Measurements from ENCODE around the gene OLIG1.

OLIG1 gene

DNA sequence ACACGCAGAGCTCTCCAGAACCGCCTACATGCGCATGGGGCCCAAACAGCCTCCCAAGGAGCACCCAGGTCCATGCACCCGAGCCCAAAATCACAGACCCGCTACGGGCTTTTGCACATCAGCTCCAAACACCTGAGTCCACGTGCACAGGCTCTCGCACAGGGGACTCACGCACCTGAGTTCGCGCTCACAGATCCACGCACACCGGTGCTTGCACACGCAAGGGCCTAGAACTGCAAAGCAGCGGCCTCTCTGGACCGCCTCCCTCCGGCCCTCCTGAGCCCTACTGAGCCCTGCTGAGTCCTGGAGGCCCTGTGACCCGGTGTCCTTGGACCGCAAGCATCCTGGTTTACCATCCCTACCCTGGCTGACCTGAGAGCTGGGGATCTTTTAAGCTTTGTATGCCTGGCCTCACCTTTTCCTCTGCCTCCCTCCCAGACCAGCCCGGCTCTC, 36.0 kb upstream of the OLIG1 start:
- TF ChIP-seq FOXP2 (optimal IDR thresholded peaks at IDR 0.05; ENCODE audit: control extremely low read depth, extremely low read length, insufficient read depth), result no peak
- TF ChIP-seq EZH2 (IDR thresholded peaks at IDR 0.05), result no peak
- TF ChIP-seq POLR2AphosphoS5 (IDR thresholded peaks at IDR 0.05; ENCODE audit: borderline replicate concordance, low read depth, low read length), result no peak
- no peak for DNase-seq (ENCODE audit: low read depth, low spot score)

DNA sequence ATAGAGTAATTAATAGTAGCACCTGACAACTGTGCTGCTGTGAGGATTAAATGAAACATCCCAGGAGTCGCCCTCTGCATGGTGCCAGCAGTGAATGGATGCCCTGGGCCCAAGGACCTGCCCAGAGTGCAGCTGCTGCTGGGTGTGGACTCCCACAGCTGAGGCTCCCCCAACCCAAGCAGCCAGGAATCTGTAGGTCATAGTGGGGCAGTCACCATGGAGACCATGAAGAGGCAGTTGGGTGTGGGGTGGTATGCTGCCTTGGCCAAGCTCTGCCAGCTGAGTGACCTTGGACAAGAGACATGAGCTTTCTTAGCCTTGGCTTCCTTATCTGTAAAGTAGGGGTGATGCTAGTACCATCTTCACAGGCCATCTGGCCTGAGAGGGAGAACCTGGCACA, 34.8 kb upstream of the OLIG1 start:
- Histone ChIP-seq H3K9me3 (ENCODE audit: low read depth, low read length) (no peaks in the 10 kb centered on the region), H3K27ac (no peak overlapping the region), H3K36me3 (ENCODE audit: insufficient read depth, low read length) (no peaks in the 10 kb centered on the region), H3K4me3 (no peak overlapping the region), H3K9ac (ENCODE audit: insufficient read length) (no peak overlapping the region)
- no peak for DNase-seq (ENCODE audit: low read depth, low spot score)
- TF ChIP-seq EZH2 (IDR thresholded peaks at IDR 0.05) (no peak), POLR2AphosphoS5 (IDR thresholded peaks at IDR 0.05; ENCODE audit: borderline replicate concordance, low read depth, low read length) (no peak), FOXP2 (optimal IDR thresholded peaks at IDR 0.05; ENCODE audit: control extremely low read depth, extremely low read length, insufficient read depth) (no peak)

More for the DNA sequence above, 36.0 kb upstream of the OLIG1 start:
- no peak overlapping the region for H3K4me3 ChIP-seq
- no peaks in the 10 kb centered on the region for H3K9me3 ChIP-seq (ENCODE audit: low read depth, low read length)
- no peak overlapping the region for H3K9ac ChIP-seq (ENCODE audit: insufficient read length)
- H3K27ac ChIP-seq, result no peak overlapping the region
- H3K36me3 ChIP-seq (ENCODE audit: insufficient read depth, low read length), result no peaks in the 10 kb centered on the region

DNA sequence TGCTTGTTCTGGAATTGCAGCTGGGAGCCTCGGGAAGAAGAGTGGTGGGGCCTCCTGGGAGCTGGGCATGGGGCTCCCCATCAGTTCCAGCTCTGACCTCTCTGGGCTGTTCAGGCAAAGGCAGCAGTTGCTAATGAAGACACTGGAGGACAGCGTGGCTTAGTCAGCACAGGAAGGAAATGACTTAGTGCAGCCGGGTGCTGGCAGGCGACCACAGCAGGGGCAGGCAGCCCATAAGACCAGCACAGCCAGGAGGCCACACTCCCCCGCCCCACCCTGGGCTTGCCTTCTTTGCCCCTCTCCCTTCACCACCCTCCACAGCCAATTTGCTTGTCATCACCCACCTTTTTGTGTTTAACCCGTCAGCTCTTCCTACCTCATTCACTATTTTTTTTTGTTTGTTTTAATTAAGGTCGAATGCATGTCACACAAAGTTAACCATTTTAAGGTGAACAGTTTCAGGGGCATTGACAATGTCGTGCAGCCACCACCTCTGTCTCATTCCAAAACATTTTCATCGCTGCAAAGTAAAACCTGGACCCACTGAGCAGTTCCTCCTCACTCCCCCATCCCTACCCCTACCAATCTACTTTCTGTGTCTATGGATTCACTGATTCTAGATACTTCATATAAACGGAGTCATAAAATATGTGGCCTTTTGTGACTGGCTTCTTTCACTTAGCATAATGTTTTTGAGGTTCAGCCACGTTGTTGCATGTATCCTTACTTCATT, 33.3 kb upstream of the OLIG1 start:
- no peak for DNase-seq (ENCODE audit: low read depth, low spot score)
- Histone ChIP-seq H3K36me3 (ENCODE audit: insufficient read depth, low read length) (no peaks in the 10 kb centered on the region), H3K4me3 (no peak overlapping the region), H3K27ac (no peak overlapping the region), H3K9me3 (ENCODE audit: low read depth, low read length) (no peaks in the 10 kb centered on the region), H3K9ac (ENCODE audit: insufficient read length) (no peak overlapping the region)
- TF ChIP-seq POLR2AphosphoS5 (IDR thresholded peaks at IDR 0.05; ENCODE audit: borderline replicate concordance, low read depth, low read length) (no peak), FOXP2 (optimal IDR thresholded peaks at IDR 0.05; ENCODE audit: control extremely low read depth, extremely low read length, insufficient read depth) (no peak), EZH2 (IDR thresholded peaks at IDR 0.05) (no peak)

DNA sequence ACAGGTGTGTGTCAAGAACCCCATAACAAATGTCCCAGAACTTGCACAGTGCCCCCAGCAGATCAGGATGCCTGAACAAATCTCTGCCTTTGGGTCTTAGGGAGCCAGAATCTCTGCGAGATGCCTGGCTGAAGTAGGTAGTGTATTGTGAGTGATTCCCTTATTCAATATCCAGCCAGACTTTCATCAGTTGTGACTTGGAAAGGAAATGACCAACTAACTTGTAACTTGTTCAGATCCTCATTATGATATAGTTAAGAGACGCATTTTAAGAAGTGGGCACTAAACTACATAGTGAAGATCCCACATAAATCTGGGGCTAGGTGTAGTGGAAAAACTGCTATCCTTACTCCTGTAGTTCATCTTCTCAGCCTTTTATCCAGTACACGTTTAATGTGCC, 32.4 kb upstream of the OLIG1 start:
- H3K4me3 ChIP-seq, result no peak overlapping the region
- DNase-seq (ENCODE audit: low read depth, low spot score), result no peak
- no peaks in the 10 kb centered on the region for H3K36me3 ChIP-seq (ENCODE audit: insufficient read depth, low read length)
- no peak overlapping the region for H3K27ac ChIP-seq
- no peaks in the 10 kb centered on the region for H3K9me3 ChIP-seq (ENCODE audit: low read depth, low read length)
- TF ChIP-seq EZH2 (IDR thresholded peaks at IDR 0.05), result no peak
- TF ChIP-seq POLR2AphosphoS5 (IDR thresholded peaks at IDR 0.05; ENCODE audit: borderline replicate concordance, low read depth, low read length), result no peak
- no peak for TF ChIP-seq FOXP2 (optimal IDR thresholded peaks at IDR 0.05; ENCODE audit: control extremely low read depth, extremely low read length, insufficient read depth)
- no peak overlapping the region for H3K9ac ChIP-seq (ENCODE audit: insufficient read length)

DNA sequence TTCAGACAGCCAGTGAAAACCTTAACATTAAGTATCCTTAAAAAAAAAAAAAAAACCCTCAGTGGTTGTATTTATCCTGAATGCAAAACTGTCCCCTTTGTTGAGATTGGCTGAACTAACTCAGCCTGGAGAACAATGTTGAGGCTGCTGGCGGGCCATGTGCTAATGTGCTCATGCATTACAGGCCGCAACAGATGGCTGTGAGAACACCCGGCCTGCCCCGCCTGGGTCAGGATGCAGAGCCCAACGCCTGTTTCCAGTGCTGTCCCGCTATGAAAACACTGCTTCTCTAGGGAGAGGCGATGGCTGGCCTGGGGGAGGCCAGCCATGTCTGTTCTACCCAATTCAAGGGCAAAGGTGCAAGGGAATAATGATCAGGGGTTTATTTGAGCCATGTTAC, 30.4 kb upstream of the OLIG1 start:
- H3K9me3 ChIP-seq (ENCODE audit: low read depth, low read length), result no peaks in the 10 kb centered on the region
- H3K27ac ChIP-seq, result no peak overlapping the region
- no peak overlapping the region for H3K4me3 ChIP-seq
- no peaks in the 10 kb centered on the region for H3K36me3 ChIP-seq (ENCODE audit: insufficient read depth, low read length)
- no peak overlapping the region for H3K9ac ChIP-seq (ENCODE audit: insufficient read length)
- no peak for DNase-seq (ENCODE audit: low read depth, low spot score)
- no peak for TF ChIP-seq POLR2AphosphoS5 (IDR thresholded peaks at IDR 0.05; ENCODE audit: borderline replicate concordance, low read depth, low read length)
- TF ChIP-seq FOXP2 (optimal IDR thresholded peaks at IDR 0.05; ENCODE audit: control extremely low read depth, extremely low read length, insufficient read depth), result no peak
- TF ChIP-seq EZH2 (IDR thresholded peaks at IDR 0.05), result no peak

DNA sequence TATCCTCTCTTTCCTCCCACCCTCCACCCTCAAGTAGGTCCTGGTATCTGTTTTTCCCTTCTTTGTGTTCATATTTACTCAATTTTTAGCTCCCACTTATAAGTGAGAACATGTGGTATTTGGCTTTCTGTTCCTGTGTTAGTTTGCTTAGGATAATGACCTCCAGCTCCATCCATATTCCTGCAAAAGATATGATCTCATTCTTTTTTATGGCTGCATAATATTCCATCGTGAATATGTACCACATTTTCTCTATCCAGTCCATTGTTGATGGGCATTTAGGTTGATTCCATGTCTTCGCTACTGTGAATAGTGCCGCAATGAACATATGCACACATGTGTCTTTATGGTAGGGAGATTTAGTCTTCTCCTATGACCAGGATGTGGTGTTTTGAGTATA, 29.7 kb upstream of the OLIG1 start:
- no peak for DNase-seq (ENCODE audit: low read depth, low spot score)
- Histone ChIP-seq H3K9ac (ENCODE audit: insufficient read length) (no peak overlapping the region), H3K36me3 (ENCODE audit: insufficient read depth, low read length) (no peaks in the 10 kb centered on the region), H3K27ac (no peak overlapping the region), H3K9me3 (ENCODE audit: low read depth, low read length) (no peaks in the 10 kb centered on the region), H3K4me3 (no peak overlapping the region)
- no peak for TF ChIP-seq POLR2AphosphoS5 (IDR thresholded peaks at IDR 0.05; ENCODE audit: borderline replicate concordance, low read depth, low read length)
- TF ChIP-seq FOXP2 (optimal IDR thresholded peaks at IDR 0.05; ENCODE audit: control extremely low read depth, extremely low read length, insufficient read depth), result no peak
- no peak for TF ChIP-seq EZH2 (IDR thresholded peaks at IDR 0.05)

DNA sequence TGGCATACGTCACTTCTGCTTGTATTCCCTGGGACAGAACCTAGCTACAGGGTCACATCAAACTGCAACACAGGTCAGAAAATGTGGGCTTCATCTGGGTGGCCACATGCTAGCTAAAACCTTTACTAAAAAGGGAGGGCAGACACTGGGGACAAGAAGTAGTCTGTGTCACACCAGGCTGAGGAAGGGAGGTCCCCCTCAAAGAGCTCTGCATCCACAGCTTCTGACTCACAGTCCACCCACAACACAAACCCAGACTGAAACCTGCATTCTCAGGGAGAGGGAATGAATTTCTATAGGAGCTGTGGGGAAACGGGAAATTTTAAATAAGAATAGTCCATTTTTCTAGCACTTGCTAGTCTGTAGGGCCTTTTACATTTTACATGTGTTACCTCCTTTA, 28.0 kb upstream of the OLIG1 start:
- TF ChIP-seq EZH2 (IDR thresholded peaks at IDR 0.05), result no peak
- TF ChIP-seq POLR2AphosphoS5 (IDR thresholded peaks at IDR 0.05; ENCODE audit: borderline replicate concordance, low read depth, low read length), result no peak
- TF ChIP-seq FOXP2 (optimal IDR thresholded peaks at IDR 0.05; ENCODE audit: control extremely low read depth, extremely low read length, insufficient read depth), result no peak
- H3K36me3 ChIP-seq (ENCODE audit: insufficient read depth, low read length), result no peaks in the 10 kb centered on the region
- H3K9ac ChIP-seq (ENCODE audit: insufficient read length), result no peak overlapping the region
- H3K4me3 ChIP-seq, result no peak overlapping the region
- H3K27ac ChIP-seq, result no peak overlapping the region
- no peaks in the 10 kb centered on the region for H3K9me3 ChIP-seq (ENCODE audit: low read depth, low read length)
- no peak for DNase-seq (ENCODE audit: low read depth, low spot score)

DNA sequence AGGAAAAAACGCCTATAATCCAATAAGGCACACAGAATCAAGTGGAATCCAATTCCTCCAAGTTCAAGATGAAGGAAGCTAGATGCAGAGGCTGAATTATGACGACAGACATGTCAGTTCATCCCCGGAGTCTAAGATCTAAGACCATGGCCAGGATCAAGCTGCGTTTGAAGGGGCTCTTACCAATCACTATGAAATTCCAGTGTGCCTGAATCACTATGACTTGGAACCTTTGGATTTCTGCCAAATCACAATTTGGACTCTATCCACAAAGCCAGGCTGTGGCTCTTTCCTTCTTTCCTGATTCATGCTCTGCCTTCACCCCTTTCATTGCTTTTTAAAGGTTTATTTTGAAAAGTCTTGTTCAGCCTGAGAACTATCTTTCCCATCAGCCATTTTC, 27.1 kb upstream of the OLIG1 start:
- no peaks in the 10 kb centered on the region for H3K36me3 ChIP-seq (ENCODE audit: insufficient read depth, low read length)
- H3K9me3 ChIP-seq (ENCODE audit: low read depth, low read length), result no peaks in the 10 kb centered on the region
- H3K9ac ChIP-seq (ENCODE audit: insufficient read length), result no peak overlapping the region
- TF ChIP-seq POLR2AphosphoS5 (IDR thresholded peaks at IDR 0.05; ENCODE audit: borderline replicate concordance, low read depth, low read length), result no peak
- TF ChIP-seq EZH2 (IDR thresholded peaks at IDR 0.05), result no peak
- no peak for TF ChIP-seq FOXP2 (optimal IDR thresholded peaks at IDR 0.05; ENCODE audit: control extremely low read depth, extremely low read length, insufficient read depth)
- no peak overlapping the region for H3K27ac ChIP-seq
- H3K4me3 ChIP-seq, result no peak overlapping the region
- no peak for DNase-seq (ENCODE audit: low read depth, low spot score)

DNA sequence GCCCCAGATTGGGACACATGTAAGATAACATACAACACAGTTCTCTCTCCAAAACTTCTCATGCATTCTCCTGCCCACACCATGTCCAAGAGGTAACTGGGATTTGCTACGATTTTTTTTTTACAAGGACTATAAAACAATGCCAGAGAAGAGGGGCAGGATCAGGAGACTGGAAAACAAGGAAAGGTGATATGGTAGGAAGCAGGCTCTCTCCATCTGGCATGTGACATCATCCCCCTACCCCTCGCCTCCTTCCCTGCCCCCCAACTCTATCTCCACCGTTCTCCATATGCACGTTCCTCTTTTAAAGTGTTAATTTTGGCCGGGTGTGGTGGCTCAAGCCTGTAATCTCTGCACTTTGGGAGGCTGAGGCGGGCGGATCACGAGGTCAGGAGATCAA, 23.5 kb upstream of the OLIG1 start:
- TF ChIP-seq POLR2AphosphoS5 (IDR thresholded peaks at IDR 0.05; ENCODE audit: borderline replicate concordance, low read depth, low read length) (no peak), EZH2 (IDR thresholded peaks at IDR 0.05) (no peak), FOXP2 (optimal IDR thresholded peaks at IDR 0.05; ENCODE audit: control extremely low read depth, extremely low read length, insufficient read depth) (no peak)
- H3K4me3 ChIP-seq, result no peak overlapping the region
- H3K9me3 ChIP-seq (ENCODE audit: low read depth, low read length), result no peaks in the 10 kb centered on the region
- H3K27ac ChIP-seq, result no peak overlapping the region
- no peak overlapping the region for H3K9ac ChIP-seq (ENCODE audit: insufficient read length)
- no peaks in the 10 kb centered on the region for H3K36me3 ChIP-seq (ENCODE audit: insufficient read depth, low read length)
- no peak for DNase-seq (ENCODE audit: low read depth, low spot score)
